Measurements from ENCODE around the gene DCLK1.

DNA sequence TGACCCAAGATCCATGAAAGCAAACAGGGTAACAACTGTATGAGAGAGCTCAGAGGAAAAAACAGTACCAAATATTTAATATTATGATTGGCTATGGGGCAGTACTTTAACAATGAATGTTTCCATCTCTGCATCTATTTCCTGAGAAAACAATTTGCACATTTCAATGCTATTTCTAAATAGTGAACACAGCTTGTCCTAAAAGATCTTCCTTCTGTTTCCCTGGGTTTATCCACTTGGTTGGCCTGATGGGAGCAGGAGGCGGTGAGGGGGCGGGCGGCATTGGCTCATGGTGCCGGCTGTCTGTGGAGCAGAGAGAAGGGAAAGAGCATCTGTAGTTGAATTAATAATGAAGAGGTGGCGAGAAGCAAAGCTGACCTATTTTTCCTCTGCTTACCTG, 291.4 kb downstream of the DCLK1 start:
- TF ChIP-seq CTCF (IDR thresholded peaks at IDR 0.05) (no peak), POLR2AphosphoS5 (IDR thresholded peaks at IDR 0.05) (no peak), EP300 (IDR thresholded peaks at IDR 0.05) (no peak), POLR2A (IDR thresholded peaks at IDR 0.05; ENCODE audit: low read depth) (no peak)

Data from esophagus muscularis mucosa (tissue), 4 donors.